ENCODE data around the gene NADK2. TPM values are rescaled to one million over a fixed set of nuclear protein-coding genes. Genes with fewer than 3 reads are reported as not detected.
A peak's percentile ranks its signal among the peaks of the same experiment; 100 is the strongest.

NADK2 gene
- total RNA-seq, 1 donor from 2014 or later = 37.8 TPM

GRCh38 chr5:36217567-36217966 lies 24.2 kb downstream of the NADK2 start:
- Mint-ChIP-seq H3K4me3 (ENCODE audit: unreplicated experiment) (no peak overlapping the region), H3K4me1 (ENCODE audit: low read depth) (peaks cover 4% of the 10 kb centered on the region), H3K27ac (ENCODE audit: unreplicated experiment) (no peak overlapping the region), H3K27me3 (ENCODE audit: low read depth) (no peaks in the 10 kb centered on the region), H3K9me3 (ENCODE audit: low read depth) (no peaks in the 10 kb centered on the region), H3K36me3 (ENCODE audit: low read depth) (peaks cover 21% of the 10 kb centered on the region)
- TF ChIP-seq CTCF (IDR thresholded peaks at IDR 0.05) = no peak
- no peak for DNase-seq (ENCODE audit: low spot score)

GRCh38 chr5:36215910-36216309 lies 25.8 kb downstream of the NADK2 start:
- Mint-ChIP-seq H3K27me3 (ENCODE audit: low read depth) (no peaks in the 10 kb centered on the region), H3K36me3 (ENCODE audit: low read depth) (peaks cover 21% of the 10 kb centered on the region), H3K27ac (ENCODE audit: unreplicated experiment) (no peak overlapping the region), H3K4me3 (ENCODE audit: unreplicated experiment) (no peak overlapping the region), H3K4me1 (ENCODE audit: low read depth) (peaks cover 10% of the 10 kb centered on the region), H3K9me3 (ENCODE audit: low read depth) (no peaks in the 10 kb centered on the region)
- no peak for TF ChIP-seq CTCF (IDR thresholded peaks at IDR 0.05)
- DNase-seq (ENCODE audit: low spot score) = no peak

GRCh38 chr5:36214436-36214835 lies 27.3 kb downstream of the NADK2 start:
- H3K4me3 Mint-ChIP-seq (ENCODE audit: unreplicated experiment) = no peak overlapping the region
- H3K27me3 Mint-ChIP-seq (ENCODE audit: low read depth) = no peaks in the 10 kb centered on the region
- H3K36me3 Mint-ChIP-seq (ENCODE audit: low read depth) = peaks cover 25% of the 10 kb centered on the region
- H3K9me3 Mint-ChIP-seq (ENCODE audit: low read depth) = no peaks in the 10 kb centered on the region
- H3K27ac Mint-ChIP-seq (ENCODE audit: unreplicated experiment) = no peak overlapping the region
- no peak for DNase-seq (ENCODE audit: low spot score)
- TF ChIP-seq CTCF (IDR thresholded peaks at IDR 0.05) = peak; percentile 51
- peaks cover 10% of the 10 kb centered on the region for H3K4me1 Mint-ChIP-seq (ENCODE audit: low read depth)

- no peak for TF ChIP-seq CTCF (IDR thresholded peaks at IDR 0.05)
- Mint-ChIP-seq H3K4me1 (ENCODE audit: low read depth) (peaks cover 10% of the 10 kb centered on the region), H3K27me3 (ENCODE audit: low read depth) (no peaks in the 10 kb centered on the region), H3K36me3 (ENCODE audit: low read depth) (peaks cover 29% of the 10 kb centered on the region), H3K27ac (ENCODE audit: unreplicated experiment) (no peak overlapping the region), H3K9me3 (ENCODE audit: low read depth) (no peaks in the 10 kb centered on the region), H3K4me3 (ENCODE audit: unreplicated experiment) (no peak overlapping the region)
- no peak for DNase-seq (ENCODE audit: low spot score)
Measured at GRCh38 chr5:36209664-36210063, 32.1 kb downstream of the NADK2 start.

- Mint-ChIP-seq H3K9me3 (ENCODE audit: low read depth) (no peaks in the 10 kb centered on the region), H3K36me3 (ENCODE audit: low read depth) (peaks cover 29% of the 10 kb centered on the region), H3K27me3 (ENCODE audit: low read depth) (no peaks in the 10 kb centered on the region), H3K27ac (ENCODE audit: unreplicated experiment) (no peak overlapping the region), H3K4me3 (ENCODE audit: unreplicated experiment) (no peak overlapping the region), H3K4me1 (ENCODE audit: low read depth) (peaks cover 10% of the 10 kb centered on the region)
- TF ChIP-seq CTCF (IDR thresholded peaks at IDR 0.05) = no peak
- DNase-seq (ENCODE audit: low spot score) = no peak
Measured at GRCh38 chr5:36208786-36209185, 32.9 kb downstream of the NADK2 start.
